MM.1S (cell line): ENCODE results near the gene PUS3.

Experiments used
- CTCF ChIP-seq: fragments of 300-600 bp; sonication (generic); IDR thresholded peaks from 2 replicates; pipeline ENCODE4 v1.5.1; 2016; ENCODE audit warnings: antibody characterized with exemption, low read length, mixed read lengths
- EZH2 ChIP-seq: fragments of 300-600 bp; sonication (generic); optimal IDR thresholded peaks from 2 replicates; pipeline ENCODE3; 2017; ENCODE audit warnings: low read depth, mild to moderate bottlenecking, antibody characterized with exemption, low read length, mixed read lengths

DNA sequence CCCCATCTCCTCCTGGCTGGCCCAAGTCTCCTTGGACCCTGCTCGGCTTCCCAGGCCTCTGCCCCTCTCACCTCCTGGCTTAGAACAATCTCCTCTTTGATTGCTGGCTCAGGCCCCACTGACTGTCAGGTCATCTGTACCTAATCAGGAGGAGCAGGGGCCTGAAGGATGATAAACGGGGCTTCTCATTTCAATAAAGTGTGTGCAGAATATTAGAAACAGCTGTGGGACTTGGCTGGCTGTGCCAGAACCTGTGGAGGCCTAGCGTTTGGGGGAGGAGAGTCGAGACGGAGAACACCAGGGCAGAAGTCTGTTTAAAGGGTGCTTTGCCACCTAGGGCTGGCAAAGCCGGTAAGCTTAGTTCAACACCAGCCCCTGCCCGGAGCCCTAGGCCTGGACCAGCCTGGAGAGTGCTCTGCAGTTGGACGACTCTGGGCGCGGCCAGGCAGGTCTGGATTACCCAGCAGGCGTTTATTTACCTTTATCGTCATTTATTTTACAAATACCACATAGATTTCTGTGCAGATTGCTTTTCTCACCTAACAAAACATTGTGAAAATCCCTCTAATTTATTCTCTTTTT, 32.7 kb upstream of the PUS3 start:
- TF ChIP-seq CTCF (no peak), EZH2 (no peak)
